WTC11 (cell line): ENCODE data around the gene SUPV3L1. TPM values are rescaled to one million over a fixed set of nuclear protein-coding genes. Genes with fewer than 3 reads are reported as not detected.

Source experiments
- ATAC-seq: fragments of 200-7000 bp; cut with Tn5 transposase; 2 replicates; pipeline ENCODE4 v1.10.0; 2021; ENCODE audit warnings: mild to moderate bottlenecking, moderate library complexity
- CTCF ChIA-PET: fragments of 300-600 bp; sonication (Branson Sonifier 250); formaldehyde crosslinking; loops from one replicate; lab custom pipeline; 2021; ENCODE audit warnings: antibody characterized with exemption; lab: Charles Lee
- POLR2A ChIA-PET: fragments of 350-600 bp; sonication (Branson Sonifier 250); formaldehyde crosslinking; loops from one replicate; lab custom pipeline; 2021; ENCODE audit warnings: antibody characterized with exemption; lab: Charles Lee
- DNase-seq: peaks from one replicate; pipeline ENCODE4 v3.0.0; 2021; ENCODE audit warnings: low spot score
- H3K27ac Mint-ChIP-seq: 2 replicates; pipeline ENCODE4 v1.8.0; 2021; ENCODE audit warnings: mixed read lengths
- H3K27me3 Mint-ChIP-seq: 2 replicates; pipeline ENCODE4 v1.8.0; 2021; ENCODE audit warnings: low read depth, mild to moderate bottlenecking, moderate library complexity, mixed read lengths
- H3K36me3 Mint-ChIP-seq: 2 replicates; pipeline ENCODE4 v1.8.0; 2021; ENCODE audit warnings: mixed read lengths
- H3K4me1 Mint-ChIP-seq: 2 replicates; pipeline ENCODE4 v1.8.0; 2022; ENCODE audit warnings: mixed read lengths
- H3K4me3 Mint-ChIP-seq: 2 replicates; pipeline ENCODE4 v1.8.0; 2021; ENCODE audit warnings: mild to moderate bottlenecking, moderate library complexity, mixed read lengths
- H3K9me3 Mint-ChIP-seq: 2 replicates; pipeline ENCODE4 v1.8.0; 2021; ENCODE audit warnings: mixed read lengths
- FOXP1 ChIP-seq: sonication (generic); formaldehyde crosslinking; IDR thresholded peaks from 2 replicates; pipeline ENCODE4 v1.8.0; 2022; ENCODE audit warnings: missing genetic modification reagents, mild to moderate bottlenecking, moderate library complexity, borderline replicate concordance
- GABPB1 ChIP-seq: sonication (generic); formaldehyde crosslinking; IDR thresholded peaks from 2 replicates; pipeline ENCODE4 v1.8.1; 2023; ENCODE audit warnings: mild to moderate bottlenecking, missing genetic modification reagents
- HMGA2 ChIP-seq: fragments of 250-450 bp; sonication (Bioruptor Pico); IDR thresholded peaks from 2 replicates; pipeline ENCODE4 v1.4.0; 2021; ENCODE audit warnings: mild to moderate bottlenecking, moderate library complexity
- KAT7 ChIP-seq: sonication (generic); formaldehyde crosslinking; IDR thresholded peaks from 2 replicates; pipeline ENCODE4 v1.8.1; 2023; ENCODE audit warnings: missing genetic modification reagents, mild to moderate bottlenecking, borderline replicate concordance
- MXD4 ChIP-seq: fragments of 250-450 bp; sonication (Bioruptor Pico); IDR thresholded peaks from 2 replicates; pipeline ENCODE4 v1.8.0; 2021; ENCODE audit warnings: mild to moderate bottlenecking, moderate library complexity, borderline replicate concordance
- NFE2L1 ChIP-seq: sonication (generic); formaldehyde crosslinking; IDR thresholded peaks from 2 replicates; pipeline ENCODE4 v1.8.1; 2023; ENCODE audit warnings: missing genetic modification reagents
- NR1H2 ChIP-seq: sonication (generic); formaldehyde crosslinking; IDR thresholded peaks from 2 replicates; pipeline ENCODE4 v1.9.0; 2021; ENCODE audit warnings: mild to moderate bottlenecking, moderate library complexity, missing genetic modification reagents
- RELA ChIP-seq: sonication (generic); formaldehyde crosslinking; IDR thresholded peaks from 2 replicates; pipeline ENCODE4 v1.8.1; 2022; ENCODE audit warnings: missing genetic modification reagents, mild to moderate bottlenecking, borderline replicate concordance
- RORB ChIP-seq: fragments of 250-450 bp; sonication (Bioruptor Pico); IDR thresholded peaks from 2 replicates; pipeline ENCODE4 v1.9.0; 2021; ENCODE audit warnings: mild to moderate bottlenecking
- SOX15 ChIP-seq: fragments of 250-450 bp; sonication (Bioruptor Pico); IDR thresholded peaks from 2 replicates; pipeline ENCODE4 v1.9.0; 2021; ENCODE audit warnings: mild to moderate bottlenecking
- TP53 ChIP-seq: sonication (generic); formaldehyde crosslinking; IDR thresholded peaks from 2 replicates; pipeline ENCODE4 v1.8.1; 2023; ENCODE audit warnings: mild to moderate bottlenecking, missing genetic modification reagents
- total RNA-seq: library from RNA; stranded (reverse); gene quantifications from 3 replicates; pipeline ENCODE4 v1.2.3, GENCODE V29; 2021
- TF ChIP-seq, protein P1 (sequence below): sonication (generic); formaldehyde crosslinking; IDR thresholded peaks from 2 replicates; pipeline ENCODE4 v1.8.1; 2023; ENCODE audit warnings: mild to moderate bottlenecking, missing genetic modification reagents, moderate library complexity
- TF ChIP-seq, protein P2 (sequence below): sonication (generic); formaldehyde crosslinking; IDR thresholded peaks from 2 replicates; pipeline ENCODE4 v1.8.1; 2023; ENCODE audit warnings: mild to moderate bottlenecking, missing genetic modification reagents, borderline replicate concordance
- TF ChIP-seq, protein P3 (sequence below): sonication (generic); formaldehyde crosslinking; IDR thresholded peaks from 2 replicates; pipeline ENCODE4 v1.8.1; 2023; ENCODE audit warnings: mild to moderate bottlenecking, missing genetic modification reagents
- TF ChIP-seq, protein P4 (sequence below): sonication (generic); formaldehyde crosslinking; IDR thresholded peaks from 2 replicates; pipeline ENCODE4 v1.8.0; 2023; ENCODE audit warnings: missing genetic modification reagents, mild to moderate bottlenecking, borderline replicate concordance
- TF ChIP-seq, protein P5 (sequence below): fragments of 250-450 bp; sonication (Bioruptor Pico); conservative IDR thresholded peaks from 2 replicates; pipeline ENCODE4 v1.9.0; 2021; ENCODE audit warnings: mild to moderate bottlenecking
- TF ChIP-seq, protein P6 (sequence below): sonication (generic); formaldehyde crosslinking; IDR thresholded peaks from 2 replicates; pipeline ENCODE4 v1.8.0; 2022; ENCODE audit warnings: mild to moderate bottlenecking, missing genetic modification reagents
- TF ChIP-seq, protein P7 (sequence below): sonication (generic); formaldehyde crosslinking; conservative IDR thresholded peaks from 2 replicates; pipeline ENCODE4 v1.8.1; 2022; ENCODE audit warnings: mild to moderate bottlenecking, missing genetic modification reagents

Gene SUPV3L1
- total RNA-seq, 1 experiment from 2014 or later: 41.2 TPM

DNA sequence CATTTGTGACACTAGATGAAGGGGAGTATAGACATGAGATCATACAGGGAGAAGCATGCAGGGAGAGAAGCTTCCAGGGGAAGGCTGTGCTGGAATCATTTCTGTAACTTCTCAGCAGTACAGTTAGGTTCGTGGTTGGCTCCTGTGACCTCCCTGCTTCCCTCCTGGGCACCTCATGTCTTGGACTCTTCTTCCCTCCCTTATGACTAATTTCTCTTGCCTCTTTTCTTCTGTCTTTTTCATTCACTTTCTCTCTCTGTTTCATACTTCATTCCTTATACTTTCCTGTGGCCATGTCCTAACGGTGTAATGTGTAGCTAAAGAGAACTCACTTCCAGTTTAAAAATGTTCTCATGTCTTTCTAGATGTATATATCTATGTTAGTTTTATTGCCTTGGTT lies 21.0 kb downstream of the SUPV3L1 start:
- no peak for ATAC-seq
- no peak for DNase-seq
- peaks cover 18% of the 10 kb centered on the region for H3K36me3 Mint-ChIP-seq
- ChIA-PET POLR2A (no interaction called here), CTCF (no interaction called here)
- no peaks in the 10 kb centered on the region for H3K27me3 Mint-ChIP-seq
- TF ChIP-seq NFE2L1 (CRISPR knock-in tag) (no peak), GABPB1 (CRISPR knock-in tag) (no peak)
- TF ChIP-seq, all 79 proteins: peak for 0
- H3K4me3 Mint-ChIP-seq: no peak overlapping the region
- H3K9me3 Mint-ChIP-seq: no peaks in the 10 kb centered on the region
- no peak overlapping the region for H3K27ac Mint-ChIP-seq
- no peaks in the 10 kb centered on the region for H3K4me1 Mint-ChIP-seq

DNA sequence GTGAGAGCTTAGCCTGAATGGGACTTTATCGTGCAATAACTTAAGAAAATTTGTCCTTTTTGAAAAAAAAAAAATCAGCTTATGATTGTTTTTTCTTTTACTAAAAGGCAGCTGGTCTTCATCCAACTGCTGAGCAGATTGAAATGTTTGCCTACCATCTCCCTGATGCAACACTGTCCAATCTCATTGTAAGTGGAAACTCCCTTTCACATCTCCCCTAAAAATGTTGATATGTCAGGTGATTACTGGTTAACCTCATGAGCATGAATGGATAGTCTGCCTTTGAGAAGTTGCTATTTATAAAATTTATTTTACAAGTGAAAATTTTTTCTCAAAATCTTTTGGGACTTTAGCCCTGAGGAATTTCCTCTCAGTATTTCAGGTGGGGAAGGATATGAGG lies 22.3 kb downstream of the SUPV3L1 start:
- no peaks in the 10 kb centered on the region for H3K27me3 Mint-ChIP-seq
- no peaks in the 10 kb centered on the region for H3K4me1 Mint-ChIP-seq
- ATAC-seq (no peak), DNase-seq (no peak)
- no peak overlapping the region for H3K27ac Mint-ChIP-seq
- no peak overlapping the region for H3K4me3 Mint-ChIP-seq
- TF ChIP-seq, protein P1, sequence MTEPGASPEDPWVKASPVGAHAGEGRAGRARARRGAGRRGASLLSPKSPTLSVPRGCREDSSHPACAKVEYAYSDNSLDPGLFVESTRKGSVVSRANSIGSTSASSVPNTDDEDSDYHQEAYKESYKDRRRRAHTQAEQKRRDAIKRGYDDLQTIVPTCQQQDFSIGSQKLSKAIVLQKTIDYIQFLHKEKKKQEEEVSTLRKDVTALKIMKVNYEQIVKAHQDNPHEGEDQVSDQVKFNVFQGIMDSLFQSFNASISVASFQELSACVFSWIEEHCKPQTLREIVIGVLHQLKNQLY: no peak
- TF ChIP-seq, all 79 proteins: peak for 0
- ChIA-PET POLR2A (no interaction called here), CTCF (interaction anchor here (1.0 kb wide), 1 partner anchor 205 kb away, joined by 4 read pairs; no protein-coding TSS in a partner anchor)
- H3K9me3 Mint-ChIP-seq: no peaks in the 10 kb centered on the region
- H3K36me3 Mint-ChIP-seq: peaks cover 22% of the 10 kb centered on the region

DNA sequence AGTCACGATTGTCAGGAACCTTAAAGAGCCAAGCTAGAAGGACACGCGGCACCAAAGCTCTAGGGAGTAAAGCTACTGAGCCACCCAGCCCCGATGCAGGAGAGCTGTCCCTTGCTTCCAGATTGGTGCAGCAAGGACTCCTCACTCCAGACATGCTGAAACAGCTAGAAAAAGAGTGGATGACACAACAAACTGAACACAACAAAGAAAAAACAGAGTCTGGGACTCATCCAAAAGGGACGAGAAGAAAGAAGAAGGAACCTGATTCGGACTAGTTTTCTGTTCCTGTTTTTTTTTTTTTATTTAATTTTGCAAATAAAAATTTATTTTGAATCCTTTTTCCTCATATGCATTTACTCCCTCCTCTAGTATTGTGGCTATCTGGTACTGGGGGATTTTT lies 28.7 kb downstream of the SUPV3L1 start:
- Mint-ChIP-seq H3K27me3 (no peaks in the 10 kb centered on the region), H3K4me1 (no peaks in the 10 kb centered on the region), H3K27ac (no peak overlapping the region), H3K4me3 (no peak overlapping the region), H3K9me3 (no peaks in the 10 kb centered on the region), H3K36me3 (peaks cover 27% of the 10 kb centered on the region)
- ATAC-seq (no peak), DNase-seq (no peak)
- CTCF ChIA-PET: no interaction called here
- POLR2A ChIA-PET: no interaction called here
- TF ChIP-seq NR1H2 (CRISPR knock-in tag) (no peak), RORB (CRISPR knock-in tag) (no peak), KAT7 (no peak), HMGA2 (no peak), FOXP1 (CRISPR knock-in tag) (no peak), MXD4 (CRISPR knock-in tag) (no peak), SOX15 (no peak), RELA (no peak), TP53 (CRISPR knock-in tag) (no peak)
- TF ChIP-seq, protein P2, sequence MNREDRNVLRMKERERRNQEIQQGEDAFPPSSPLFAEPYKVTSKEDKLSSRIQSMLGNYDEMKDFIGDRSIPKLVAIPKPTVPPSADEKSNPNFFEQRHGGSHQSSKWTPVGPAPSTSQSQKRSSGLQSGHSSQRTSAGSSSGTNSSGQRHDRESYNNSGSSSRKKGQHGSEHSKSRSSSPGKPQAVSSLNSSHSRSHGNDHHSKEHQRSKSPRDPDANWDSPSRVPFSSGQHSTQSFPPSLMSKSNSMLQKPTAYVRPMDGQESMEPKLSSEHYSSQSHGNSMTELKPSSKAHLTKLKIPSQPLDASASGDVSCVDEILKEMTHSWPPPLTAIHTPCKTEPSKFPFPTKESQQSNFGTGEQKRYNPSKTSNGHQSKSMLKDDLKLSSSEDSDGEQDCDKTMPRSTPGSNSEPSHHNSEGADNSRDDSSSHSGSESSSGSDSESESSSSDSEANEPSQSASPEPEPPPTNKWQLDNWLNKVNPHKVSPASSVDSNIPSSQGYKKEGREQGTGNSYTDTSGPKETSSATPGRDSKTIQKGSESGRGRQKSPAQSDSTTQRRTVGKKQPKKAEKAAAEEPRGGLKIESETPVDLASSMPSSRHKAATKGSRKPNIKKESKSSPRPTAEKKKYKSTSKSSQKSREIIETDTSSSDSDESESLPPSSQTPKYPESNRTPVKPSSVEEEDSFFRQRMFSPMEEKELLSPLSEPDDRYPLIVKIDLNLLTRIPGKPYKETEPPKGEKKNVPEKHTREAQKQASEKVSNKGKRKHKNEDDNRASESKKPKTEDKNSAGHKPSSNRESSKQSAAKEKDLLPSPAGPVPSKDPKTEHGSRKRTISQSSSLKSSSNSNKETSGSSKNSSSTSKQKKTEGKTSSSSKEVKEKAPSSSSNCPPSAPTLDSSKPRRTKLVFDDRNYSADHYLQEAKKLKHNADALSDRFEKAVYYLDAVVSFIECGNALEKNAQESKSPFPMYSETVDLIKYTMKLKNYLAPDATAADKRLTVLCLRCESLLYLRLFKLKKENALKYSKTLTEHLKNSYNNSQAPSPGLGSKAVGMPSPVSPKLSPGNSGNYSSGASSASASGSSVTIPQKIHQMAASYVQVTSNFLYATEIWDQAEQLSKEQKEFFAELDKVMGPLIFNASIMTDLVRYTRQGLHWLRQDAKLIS: no peak
- TF ChIP-seq, protein P3, sequence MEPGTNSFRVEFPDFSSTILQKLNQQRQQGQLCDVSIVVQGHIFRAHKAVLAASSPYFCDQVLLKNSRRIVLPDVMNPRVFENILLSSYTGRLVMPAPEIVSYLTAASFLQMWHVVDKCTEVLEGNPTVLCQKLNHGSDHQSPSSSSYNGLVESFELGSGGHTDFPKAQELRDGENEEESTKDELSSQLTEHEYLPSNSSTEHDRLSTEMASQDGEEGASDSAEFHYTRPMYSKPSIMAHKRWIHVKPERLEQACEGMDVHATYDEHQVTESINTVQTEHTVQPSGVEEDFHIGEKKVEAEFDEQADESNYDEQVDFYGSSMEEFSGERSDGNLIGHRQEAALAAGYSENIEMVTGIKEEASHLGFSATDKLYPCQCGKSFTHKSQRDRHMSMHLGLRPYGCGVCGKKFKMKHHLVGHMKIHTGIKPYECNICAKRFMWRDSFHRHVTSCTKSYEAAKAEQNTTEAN (CRISPR knock-in tag): no peak
- TF ChIP-seq, protein P4, sequence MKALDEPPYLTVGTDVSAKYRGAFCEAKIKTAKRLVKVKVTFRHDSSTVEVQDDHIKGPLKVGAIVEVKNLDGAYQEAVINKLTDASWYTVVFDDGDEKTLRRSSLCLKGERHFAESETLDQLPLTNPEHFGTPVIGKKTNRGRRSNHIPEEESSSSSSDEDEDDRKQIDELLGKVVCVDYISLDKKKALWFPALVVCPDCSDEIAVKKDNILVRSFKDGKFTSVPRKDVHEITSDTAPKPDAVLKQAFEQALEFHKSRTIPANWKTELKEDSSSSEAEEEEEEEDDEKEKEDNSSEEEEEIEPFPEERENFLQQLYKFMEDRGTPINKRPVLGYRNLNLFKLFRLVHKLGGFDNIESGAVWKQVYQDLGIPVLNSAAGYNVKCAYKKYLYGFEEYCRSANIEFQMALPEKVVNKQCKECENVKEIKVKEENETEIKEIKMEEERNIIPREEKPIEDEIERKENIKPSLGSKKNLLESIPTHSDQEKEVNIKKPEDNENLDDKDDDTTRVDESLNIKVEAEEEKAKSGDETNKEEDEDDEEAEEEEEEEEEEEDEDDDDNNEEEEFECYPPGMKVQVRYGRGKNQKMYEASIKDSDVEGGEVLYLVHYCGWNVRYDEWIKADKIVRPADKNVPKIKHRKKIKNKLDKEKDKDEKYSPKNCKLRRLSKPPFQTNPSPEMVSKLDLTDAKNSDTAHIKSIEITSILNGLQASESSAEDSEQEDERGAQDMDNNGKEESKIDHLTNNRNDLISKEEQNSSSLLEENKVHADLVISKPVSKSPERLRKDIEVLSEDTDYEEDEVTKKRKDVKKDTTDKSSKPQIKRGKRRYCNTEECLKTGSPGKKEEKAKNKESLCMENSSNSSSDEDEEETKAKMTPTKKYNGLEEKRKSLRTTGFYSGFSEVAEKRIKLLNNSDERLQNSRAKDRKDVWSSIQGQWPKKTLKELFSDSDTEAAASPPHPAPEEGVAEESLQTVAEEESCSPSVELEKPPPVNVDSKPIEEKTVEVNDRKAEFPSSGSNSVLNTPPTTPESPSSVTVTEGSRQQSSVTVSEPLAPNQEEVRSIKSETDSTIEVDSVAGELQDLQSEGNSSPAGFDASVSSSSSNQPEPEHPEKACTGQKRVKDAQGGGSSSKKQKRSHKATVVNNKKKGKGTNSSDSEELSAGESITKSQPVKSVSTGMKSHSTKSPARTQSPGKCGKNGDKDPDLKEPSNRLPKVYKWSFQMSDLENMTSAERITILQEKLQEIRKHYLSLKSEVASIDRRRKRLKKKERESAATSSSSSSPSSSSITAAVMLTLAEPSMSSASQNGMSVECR (CRISPR knock-in tag): no peak
- TF ChIP-seq, protein P5, sequence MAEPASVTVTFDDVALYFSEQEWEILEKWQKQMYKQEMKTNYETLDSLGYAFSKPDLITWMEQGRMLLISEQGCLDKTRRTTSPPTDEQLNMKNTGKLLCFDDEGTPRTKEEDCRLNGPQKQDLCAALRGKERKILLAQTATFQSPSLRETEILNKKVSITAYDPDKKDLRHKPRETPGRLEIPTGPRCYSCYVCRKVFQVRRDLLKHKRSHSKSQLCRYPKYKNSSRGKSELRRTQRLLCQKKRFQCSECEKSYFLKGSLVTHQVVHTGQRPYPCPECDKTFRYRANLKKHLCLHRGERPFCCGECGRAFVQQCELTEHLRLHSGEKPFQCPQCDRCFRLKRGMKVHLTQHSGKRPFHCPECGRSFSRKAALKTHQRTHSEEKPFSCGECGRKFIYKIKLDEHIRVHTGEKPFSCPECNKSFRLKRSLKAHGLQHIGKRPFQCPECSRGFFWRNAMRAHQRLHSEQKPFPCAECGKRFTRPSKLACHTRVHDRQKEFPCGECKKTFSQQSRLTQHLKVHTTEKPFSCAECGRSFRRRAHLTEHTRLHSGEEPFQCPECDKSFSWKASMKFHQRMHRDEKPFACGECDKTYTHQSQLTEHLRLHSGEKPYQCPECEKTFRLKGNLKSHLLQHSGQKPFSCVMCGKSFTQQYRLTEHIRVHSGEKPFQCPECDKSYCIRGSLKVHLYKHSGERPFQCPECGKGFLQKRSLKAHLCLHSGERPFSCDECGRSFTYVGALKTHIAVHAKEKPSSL (CRISPR knock-in tag): no peak
- TF ChIP-seq, protein P6, sequence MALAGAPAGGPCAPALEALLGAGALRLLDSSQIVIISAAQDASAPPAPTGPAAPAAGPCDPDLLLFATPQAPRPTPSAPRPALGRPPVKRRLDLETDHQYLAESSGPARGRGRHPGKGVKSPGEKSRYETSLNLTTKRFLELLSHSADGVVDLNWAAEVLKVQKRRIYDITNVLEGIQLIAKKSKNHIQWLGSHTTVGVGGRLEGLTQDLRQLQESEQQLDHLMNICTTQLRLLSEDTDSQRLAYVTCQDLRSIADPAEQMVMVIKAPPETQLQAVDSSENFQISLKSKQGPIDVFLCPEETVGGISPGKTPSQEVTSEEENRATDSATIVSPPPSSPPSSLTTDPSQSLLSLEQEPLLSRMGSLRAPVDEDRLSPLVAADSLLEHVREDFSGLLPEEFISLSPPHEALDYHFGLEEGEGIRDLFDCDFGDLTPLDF: no peak
- TF ChIP-seq, protein P7, sequence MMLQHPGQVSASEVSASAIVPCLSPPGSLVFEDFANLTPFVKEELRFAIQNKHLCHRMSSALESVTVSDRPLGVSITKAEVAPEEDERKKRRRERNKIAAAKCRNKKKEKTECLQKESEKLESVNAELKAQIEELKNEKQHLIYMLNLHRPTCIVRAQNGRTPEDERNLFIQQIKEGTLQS (CRISPR knock-in tag): no peak
